Hematopoietic multipotent progenitor cell treated with erythropoietin and hydrocortisone succinate and interleukin-3 and kit ligand, for 4 days (in vitro differentiated cells): ENCODE measurements around the gene EXOC4.

Source experiments
- DNase-seq: peaks from one replicate; pipeline ENCODE4 v3.0.0-alpha.2; 2015

Gene EXOC4

DNA sequence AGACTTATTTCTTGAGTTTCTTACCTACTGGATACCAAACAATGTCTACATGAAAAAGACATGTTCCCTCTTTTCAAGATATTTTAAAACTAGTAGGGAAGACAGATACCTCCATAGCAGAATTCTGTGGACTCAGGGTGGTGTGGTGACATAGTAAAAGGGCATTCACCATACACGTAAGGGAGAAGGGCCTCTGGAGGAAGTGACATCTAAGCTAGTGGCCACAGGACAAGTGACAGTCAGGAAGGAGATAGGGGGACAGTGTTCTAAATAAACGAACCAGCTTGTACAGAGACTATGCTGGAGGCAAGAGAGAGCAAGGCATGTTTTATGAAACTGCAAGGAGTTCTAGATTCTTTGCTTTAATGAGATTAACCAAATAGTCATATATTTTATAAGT is 552.5 kb downstream of the EXOC4 start:
- DNase-seq = peak; percentile 29

DNA sequence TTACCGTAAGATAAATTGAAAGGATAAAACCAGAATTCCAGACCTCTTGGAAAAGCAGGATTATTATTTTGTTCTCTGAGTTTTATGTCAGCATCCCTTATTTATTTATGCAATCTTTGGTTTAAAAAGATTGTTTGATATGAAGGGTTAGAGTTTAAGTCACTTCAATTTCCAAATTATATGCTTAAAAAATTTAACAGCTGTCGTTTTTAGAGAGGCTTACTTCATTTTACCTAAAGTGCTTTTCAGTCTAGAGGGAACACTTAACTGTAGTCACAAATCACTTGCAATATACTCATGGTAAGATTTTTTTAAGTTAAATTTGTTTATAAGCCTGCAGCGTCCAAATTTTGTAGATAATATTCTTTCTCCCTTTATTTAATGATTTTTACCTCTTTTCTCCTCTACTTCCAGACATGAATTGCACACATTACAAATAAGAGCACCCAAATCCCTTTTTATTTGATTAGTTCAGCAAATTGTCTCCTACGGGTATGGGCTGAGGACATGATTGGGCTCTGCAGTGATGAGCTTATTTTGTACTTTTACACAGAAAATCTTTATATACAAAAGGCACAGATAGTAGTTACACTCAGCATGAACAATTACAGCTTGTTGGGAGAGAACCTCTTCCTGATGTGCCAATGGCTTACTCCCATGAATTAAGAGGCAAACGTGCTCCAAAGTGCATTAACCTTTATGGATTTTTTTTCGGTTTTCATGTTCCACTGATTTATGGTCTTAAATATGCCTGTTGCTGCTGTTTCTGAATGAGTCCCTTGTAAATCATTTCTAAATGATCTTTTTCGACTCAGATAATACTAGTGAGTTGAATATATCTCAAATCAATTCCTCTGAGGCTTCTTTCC is 555.0 kb downstream of the EXOC4 start:
- DNase-seq = no peak

DNA sequence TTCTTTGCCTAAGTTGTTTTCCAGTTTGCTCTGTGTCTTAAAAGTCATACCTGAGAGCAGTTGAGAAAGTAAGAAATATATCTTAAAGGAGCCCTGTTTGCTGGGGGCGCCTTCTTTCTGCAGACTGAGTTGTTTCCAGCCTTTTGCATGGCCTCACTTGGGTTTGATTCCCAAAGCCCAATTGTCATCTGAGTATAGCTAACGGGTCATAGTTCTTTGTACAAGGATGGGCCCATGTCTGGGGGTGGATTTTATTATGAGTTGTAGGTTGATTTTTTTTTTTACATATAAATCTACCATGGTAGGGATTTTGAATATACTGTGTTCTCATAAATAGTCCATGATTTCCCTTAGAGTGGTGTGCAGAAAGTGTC is 555.6 kb downstream of the EXOC4 start:
- DNase-seq = no peak

DNA sequence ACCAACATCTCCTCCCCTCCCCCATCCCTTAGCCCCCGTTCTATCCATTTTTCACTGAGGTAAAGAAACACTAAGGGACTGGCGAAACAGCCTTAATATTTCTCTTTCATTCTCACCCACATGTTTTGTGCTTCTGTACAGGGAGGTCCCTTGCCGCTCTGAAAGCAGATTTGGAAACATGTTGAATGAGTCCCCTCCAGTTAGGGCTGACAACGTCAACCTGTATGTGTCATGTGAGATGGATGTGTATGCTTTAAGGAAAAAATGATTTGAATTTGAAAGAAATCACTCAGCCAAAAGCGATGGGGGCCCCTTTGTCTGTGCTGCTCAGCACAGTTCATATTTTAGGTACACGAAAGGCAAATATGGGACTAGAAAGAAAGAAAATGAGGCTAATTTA is 560.0 kb downstream of the EXOC4 start:
- no peak for DNase-seq

DNA sequence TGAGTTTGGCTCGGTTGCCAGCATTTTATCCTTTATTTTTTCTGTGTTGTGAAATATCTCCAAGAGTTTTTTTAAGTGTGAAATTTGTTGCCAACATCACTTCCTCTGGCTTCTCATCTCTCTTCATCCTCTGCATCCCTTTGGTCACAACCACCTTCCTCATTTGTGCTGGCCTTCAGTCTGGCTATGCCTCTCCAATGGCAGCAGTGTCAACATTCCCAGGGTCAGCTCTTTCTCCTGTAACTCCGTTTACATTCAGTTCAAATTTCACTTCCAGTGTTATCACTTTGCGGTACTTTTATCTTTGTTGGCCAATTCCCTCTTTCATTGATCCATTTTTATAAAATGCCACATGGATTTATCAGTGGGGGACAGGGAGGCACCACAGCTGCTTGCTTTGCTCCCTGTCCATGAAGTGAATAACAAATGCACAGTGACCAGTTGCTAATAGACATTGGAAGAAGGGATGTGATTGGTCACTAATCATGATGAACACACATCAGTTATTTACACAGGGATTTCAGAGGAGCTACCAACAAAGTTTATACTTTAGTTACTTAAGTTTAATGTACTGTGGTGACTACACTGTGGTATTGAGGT is 562.8 kb downstream of the EXOC4 start:
- no peak for DNase-seq

DNA sequence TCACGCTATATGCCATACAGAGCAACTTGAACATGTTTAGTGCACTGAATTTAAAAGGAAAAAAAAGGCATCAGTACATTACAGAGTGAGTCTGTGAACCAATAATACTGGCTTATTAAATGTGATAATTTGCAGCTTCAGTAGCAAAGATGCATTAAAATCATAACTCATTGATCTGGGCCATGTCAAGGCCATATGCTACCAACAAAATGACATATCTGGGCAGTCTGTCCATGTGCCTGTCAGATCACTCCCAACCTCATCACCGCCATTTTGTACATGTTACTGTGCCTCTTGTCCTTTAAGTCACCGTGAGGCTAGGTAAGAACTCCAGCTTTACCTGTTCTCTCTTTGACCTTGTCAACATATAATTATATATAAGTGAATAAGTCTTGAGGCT is 566.8 kb downstream of the EXOC4 start:
- DNase-seq = no peak

DNA sequence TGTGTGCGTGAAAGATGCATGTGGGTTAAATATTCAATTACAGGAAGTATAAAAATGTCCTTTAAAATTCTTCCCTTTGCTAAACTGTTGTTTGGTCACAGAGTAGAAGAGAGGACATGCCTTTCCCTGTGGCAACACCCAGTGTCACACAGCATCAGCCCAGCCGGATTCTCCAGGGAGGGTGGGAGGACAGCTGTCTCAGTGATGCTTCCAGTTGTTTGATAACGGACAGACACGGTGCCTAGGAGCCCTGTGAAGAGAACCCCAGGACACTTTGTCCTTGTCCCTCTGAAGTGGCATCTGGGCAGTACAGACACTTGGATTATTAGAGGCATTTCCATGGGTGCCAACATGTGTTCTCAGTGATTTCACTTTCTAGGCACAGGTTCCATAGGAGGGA is 567.7 kb downstream of the EXOC4 start:
- no peak for DNase-seq

DNA sequence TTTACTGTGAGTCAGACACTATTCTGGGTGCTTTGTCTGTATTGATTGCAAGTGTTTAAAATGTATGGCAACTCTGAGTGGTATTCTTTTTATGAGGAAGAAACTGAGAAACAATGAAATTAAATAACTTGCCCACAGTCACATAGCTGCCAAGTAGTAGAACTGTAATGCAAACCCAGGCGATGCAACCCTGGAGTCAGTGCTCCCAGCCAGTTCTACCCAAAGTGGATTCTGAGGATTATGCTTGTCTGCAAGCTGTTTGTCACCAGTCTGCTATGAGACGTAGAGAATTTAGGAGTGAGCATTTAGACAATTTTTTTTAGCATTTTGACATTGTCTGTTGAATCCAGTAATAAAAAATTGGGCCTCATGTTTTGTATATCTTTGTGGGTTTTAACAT is 568.3 kb downstream of the EXOC4 start:
- no peak for DNase-seq

DNA sequence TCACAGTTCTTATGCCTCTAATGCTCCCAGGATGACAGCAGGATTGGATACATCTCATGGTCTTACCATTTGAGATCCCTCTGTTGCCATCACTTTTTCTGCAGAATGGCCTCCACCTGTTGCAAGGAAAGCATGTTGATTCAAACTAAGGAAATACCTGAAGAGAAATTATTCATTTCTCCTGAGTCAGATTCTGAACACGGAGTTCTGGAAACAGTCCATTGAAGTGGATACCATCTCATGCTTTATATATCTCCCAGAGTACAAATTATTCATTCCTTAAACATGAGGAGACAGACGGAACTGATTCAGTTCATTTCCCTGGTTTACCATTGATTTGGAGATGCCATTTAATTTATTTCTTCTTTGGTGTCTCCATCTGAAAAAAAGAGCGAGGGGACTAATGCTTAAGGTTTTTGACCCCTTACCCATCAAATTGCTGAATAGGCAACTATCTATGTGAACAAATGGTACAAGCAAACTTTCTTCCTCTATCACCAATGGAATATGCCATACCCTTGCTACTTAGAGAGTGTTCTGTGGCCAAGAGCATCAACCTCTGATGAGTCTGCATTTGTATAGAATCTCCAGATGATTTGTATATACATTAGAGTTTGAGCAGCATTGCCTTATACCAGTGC is 569.2 kb downstream of the EXOC4 start:
- DNase-seq = no peak

DNA sequence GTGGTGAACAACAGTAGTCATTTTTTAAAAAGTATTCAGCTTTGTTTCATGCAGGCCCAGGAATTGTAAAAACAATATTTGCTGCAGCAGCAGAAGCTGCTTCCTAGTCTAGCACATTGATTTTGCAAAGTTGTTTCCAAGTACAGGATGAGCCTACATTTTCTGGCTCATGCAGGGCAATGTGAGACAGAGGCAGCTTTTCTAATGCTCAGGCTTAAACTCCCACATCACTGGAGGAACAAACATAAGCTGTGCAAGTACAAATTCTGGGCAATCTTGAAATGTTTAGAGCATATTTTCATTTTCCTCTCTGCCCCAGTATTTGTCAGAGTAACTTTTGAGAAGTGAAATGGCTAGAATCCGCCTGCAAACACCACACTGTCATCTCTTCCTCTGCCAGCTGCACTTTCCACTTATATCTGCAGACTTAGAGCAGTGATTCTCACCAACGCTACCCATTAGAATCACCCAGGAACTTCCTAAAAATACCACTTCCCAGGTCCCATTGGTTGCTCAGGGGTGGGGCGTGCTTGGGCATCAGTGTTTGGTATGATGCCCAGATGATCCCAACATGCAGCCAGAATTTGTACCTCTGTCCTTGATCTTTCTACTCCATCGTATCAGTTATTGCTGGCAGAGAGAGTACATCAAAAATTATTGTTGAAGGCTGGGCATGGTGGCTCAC is 570.1 kb downstream of the EXOC4 start:
- no peak for DNase-seq

DNA sequence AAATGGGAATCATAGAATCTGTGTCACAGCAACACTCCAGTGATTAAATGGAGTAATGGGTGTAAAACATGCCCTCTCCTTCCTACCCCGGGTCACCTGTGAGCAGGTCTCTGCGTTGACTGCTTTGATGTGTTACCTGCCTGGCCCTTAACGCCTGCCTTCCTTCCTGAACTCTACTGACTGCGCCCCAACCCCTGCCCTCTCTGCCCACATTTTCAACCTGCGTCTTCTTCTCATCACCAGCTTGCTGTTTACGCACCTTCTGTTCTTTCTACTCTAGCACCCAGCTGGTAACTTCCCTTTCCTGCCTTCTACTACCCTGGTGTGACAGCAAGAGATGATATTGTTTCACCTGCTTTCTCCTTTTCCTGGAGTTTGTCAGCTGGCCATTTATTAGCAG is 571.3 kb downstream of the EXOC4 start:
- no peak for DNase-seq

DNA sequence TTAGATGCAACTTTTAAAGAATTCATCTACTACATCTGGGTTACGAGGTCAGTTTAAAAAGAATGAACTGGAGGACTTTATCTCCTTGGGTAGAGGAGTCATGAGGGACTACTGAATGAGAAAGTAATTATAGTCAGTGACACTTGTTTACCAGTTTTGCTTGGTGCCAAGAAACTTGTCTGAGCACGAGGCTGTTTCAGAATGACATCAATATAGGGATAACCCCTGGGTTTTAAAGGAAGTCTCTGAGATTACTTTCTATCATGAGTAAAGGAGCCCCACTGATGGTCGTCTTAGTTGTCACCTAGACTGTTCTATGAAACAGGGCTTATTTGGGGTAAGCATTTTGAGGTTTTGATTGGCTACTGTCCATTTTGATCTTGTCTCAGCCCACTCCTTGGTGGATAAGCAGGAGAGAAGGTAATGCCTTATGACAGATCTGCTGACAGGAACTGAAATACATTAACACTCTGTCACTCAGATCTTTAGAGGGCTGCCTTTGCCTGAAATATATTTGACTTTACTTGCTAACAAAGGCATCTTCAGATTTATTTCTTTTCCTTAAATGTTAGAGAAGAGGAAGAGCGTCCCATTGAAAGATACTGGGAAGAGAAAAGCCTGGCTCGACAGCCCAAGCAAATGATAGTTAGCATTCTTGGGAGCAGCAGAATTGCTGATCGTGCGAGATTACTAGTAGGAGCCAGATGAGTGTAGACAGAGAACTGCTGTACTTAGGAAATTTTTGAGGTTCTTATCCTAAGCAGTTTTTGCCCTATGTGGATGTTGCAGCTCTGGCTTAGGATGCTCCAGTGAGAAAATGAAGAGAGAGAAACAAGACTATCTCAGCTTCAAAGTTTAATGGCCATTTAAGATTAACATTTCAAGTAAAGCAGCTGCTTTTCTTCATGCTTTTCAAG is 575.1 kb downstream of the EXOC4 start:
- DNase-seq = no peak

DNA sequence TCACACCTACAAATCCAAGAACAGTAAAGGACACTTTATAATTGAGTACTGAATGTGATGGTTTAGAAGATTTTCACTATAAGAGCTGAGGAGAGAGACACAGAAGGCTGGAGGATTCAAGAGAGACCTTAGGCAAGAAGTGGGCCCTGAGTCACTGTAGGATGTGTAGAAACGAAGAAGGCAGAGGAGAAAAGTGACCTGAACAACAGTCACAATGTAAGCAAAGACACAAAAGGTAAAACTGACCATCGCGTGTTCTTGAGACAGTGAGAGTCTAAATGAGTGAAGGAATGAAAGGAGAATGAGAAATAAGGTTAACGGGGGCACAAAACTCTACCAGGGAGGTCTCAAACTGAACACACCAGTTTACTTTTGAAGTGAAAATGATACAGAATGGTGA is 576.0 kb downstream of the EXOC4 start:
- DNase-seq = no peak

DNA sequence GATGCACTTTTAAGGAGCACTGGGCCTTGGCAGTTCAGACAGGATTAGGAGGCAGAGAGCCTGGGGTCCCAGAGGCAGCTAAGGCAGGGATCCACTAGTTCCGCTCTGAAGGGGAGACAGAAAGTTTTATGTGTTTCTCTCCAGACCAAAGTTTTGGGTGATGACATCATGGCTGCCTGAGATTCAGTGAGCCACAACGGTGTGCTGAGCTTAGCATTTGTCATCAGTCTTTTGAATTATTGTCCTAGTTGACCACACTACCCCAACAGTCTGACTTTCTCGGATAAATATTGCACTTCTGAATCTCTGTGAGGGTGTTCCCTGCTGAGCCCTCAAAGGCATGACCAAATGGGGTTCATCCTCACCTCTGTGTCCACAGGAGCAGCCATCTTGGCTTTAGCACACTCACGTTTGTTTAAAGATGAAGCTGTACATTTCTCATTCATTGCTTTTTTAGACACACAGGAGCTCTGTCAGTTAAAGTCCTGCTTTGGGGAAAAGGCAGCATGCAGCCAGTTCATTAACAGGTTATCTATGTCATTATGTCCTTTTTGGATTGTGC is 576.5 kb downstream of the EXOC4 start:
- DNase-seq = no peak

DNA sequence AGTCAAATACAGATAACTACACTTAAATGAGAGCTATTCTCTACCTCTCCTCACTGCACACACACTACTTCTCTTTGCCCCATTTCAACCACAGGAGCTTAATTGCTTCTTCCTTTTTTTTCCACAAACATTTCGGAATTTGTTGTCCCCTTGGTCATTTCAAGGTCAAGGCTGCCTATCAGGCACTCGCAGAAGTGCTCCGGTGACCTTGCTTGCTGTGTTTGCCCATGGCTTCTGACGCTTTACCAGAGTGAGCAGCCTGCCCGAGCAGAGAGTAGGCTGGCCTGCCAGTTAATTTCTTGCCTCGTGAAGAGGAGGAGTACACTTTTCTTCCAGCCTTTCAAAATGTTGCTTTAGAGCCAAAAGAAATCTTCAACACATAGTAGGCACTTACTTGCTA is 577.2 kb downstream of the EXOC4 start:
- no peak for DNase-seq

DNA sequence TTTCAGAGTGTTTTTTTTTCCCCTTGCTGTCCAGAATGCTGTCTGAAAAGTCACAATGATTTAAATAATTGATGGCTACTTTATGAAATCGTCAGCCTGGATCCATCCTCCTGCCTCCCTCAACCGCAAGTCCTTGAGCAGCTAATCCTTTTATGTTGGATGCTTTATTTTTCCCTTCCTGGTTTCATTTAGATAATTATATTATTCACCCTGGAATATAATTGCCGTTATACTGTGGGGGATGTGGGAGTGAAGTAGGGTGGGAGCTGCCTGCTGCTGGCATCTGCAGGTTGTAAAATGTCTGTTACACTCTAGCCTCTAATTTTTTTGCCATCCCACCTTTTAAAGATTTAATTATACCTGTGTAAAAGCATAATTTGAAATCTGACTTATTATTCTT is 583.8 kb downstream of the EXOC4 start:
- no peak for DNase-seq

DNA sequence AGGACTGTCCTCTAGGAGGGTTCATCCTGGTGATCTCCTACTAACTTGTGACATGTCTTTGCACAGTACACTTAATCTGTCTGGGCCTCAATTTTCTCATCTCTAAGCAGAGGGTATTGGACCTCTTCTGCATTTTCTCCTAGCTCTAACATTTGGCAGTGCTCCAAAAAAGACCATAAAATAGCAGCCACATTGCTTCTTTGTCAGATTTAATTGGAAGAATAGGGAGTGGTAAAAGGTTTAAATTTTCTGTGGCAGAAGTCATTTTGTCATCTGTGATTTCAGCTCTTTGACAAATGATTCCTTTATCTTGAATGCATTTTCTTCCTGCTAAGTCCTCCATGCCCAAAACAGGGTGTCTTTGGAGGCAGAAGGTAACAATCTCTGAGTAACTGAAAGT is 584.3 kb downstream of the EXOC4 start:
- DNase-seq = peak; percentile 10

DNA sequence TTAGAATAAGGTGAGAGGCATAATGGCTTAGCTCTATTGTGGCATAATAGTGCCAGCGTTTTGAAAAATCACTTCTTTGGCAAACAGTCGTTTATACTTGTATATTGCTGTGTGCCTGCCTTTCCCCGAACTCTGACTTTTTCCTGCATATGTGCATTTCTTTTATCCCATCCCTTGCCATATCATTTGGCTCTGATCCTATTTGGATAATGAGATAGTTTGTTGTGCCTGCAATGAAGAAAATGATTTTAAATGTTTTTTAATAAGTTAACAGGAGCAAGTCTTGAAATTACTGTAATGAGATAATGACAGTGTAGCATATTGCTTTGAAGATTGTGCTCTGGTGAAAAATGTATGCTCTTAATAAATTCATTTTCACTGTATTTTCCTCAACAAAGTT is 586.2 kb downstream of the EXOC4 start:
- DNase-seq = no peak

DNA sequence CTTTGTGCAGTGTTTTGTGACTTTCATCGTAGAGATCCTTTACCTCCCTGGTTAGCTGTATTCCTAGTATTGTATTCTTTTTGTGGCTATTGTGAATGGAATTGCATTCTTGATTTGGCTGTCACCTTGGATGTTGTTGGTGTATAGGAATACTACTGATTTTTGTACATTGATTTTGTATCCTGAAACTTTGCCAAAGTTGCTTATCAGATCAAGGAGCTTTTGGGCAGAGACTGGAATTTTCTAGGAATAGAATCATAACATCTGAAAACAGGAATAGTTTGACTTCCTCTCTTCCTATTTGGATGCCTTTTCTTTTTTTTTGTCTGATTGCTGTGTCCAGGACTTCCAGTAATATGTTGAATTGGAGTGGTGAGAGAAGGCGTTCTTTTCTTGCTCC is 590.5 kb downstream of the EXOC4 start:
- no peak for DNase-seq

DNA sequence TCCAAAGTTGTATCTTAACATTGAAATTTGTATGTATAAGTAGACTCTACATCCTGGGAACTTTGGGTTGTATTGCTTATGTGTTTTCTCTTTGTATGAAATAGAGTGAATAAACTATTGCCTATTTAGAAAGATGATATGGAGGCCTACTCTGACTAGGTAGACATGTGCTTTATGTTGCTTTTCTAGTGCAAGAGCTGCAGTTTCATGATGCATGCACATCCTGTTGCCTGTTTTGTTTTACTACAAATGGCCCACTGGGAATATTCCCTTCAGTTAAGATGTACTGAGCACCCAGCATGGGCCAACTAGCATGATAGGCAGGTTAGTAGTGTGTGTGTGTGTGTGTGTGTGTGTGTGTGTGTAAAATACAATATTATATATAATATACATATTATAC is 592.1 kb downstream of the EXOC4 start:
- DNase-seq = no peak

DNA sequence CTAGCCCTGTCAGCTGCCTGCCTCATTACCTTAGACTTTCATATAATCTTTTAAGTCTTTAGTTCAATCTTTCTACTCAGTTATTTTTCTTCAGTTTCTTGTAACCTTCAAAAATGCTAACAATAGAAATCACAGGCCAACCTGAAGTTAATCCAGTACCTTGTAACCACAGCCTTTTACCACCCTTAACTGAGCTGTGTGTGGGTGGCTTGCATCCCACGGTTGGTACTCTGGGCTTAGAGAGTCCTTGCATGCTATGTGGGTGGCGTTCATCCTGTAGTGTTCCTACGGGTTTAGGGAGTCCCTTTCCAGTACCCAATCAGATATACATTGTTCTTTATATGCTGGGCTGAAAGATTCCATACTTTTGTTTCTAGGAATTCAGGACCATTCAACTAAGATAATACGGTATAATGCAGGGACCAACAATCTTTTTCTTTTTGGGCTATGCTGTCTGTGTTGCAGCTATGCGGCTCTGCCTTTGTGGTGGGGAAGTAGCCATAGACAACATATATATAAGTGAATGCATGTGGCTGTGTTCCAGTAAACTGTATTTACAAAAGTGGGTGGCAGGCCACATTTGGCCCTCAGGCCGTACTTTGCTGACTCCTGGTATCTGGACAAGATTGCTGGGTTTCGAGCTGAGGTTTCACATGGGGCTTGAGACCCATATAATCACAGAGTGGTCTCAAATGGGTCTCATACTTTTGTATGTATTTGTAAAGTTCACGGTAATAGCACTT is 593.5 kb downstream of the EXOC4 start:
- no peak for DNase-seq
